Mucosa of gallbladder (tissue), 1 donor: ENCODE results near the gene KLHL12. TPM values are rescaled to one million over a fixed set of nuclear protein-coding genes. Genes with fewer than 3 reads are reported as not detected.

Source experiments
- DNase-seq: peaks from one replicate; pipeline ENCODE4 v3.0.0-alpha.2; 2020; ENCODE audit warnings: low spot score
- total RNA-seq: library from RNA; stranded (reverse); gene quantifications from one replicate; pipeline ENCODE4 v1.2.1, GENCODE V29; 2021
- donor health status: DM: no; HTN: no; CAD: no.

Gene KLHL12
- total RNA-seq: 26.8 TPM

DNA sequence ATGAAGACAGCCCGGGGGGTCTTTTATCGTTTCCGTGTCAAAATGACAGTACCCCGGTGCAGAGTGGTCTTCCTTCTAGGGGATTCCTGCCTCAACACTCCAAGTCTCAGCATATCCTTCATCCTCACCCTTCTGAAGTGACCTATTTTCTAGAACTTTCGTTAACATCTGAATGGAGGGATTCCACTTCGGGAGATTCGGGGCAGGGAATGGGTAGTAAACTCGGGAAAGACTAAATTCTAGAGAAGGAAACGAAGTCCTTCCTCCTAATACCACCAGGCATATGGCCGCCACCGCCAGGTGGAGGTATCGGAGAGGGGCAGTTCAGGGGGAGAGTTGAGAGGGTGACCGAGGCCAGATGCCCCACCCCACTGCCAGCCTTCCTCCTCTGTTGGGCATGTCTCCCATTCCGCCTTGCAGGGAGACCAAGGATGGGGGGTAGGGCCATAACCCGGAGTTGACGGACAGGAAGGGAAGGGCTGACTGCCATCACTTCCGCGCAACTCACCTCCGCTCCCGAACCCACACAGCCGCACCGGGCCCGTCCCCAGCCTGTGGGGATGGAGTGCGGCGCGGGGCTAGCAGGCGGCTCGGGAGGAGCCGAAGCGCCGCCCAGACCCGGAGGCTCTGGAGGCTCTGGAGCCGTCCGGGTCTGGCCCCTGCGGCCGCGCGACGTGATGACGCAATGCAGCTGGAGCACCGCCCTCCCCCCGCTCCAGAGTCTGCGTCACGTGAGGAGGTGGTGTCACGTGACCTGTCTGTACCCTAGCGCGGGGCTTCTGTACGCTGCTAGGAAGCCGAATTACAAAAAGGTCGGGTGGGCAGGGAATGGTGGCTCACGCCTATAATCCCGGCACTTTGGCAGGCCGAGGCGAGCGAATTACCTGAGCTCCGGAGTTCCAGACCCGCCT lies at the start of gene KLHL12:
KLHL12 (minus strand) TSS at position 654 of the 911 bp plus-strand sequence. CDS start 2,072 bp downstream, outside the sequence.
- peak; percentile 97 for DNase-seq

DNA sequence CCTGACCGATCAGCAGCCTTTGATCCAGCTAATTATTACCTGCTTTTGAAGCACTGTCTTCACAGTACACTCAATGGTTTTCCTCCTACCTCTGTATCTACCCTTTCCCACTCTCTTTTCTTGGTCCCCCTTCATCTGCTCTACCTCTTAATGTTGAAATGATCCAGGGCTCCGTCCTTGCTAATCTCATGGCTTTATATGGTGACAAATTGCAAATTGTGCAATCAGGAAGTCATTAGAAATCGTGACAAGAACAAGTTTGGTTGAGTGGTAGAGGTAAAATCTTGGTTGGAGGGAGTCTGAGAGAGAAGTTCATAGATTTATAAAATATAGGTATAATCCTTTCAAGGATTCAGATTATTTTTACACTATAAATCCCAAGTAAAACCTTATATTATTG lies 49.6 kb upstream of the KLHL12 start:
- DNase-seq: no peak

DNA sequence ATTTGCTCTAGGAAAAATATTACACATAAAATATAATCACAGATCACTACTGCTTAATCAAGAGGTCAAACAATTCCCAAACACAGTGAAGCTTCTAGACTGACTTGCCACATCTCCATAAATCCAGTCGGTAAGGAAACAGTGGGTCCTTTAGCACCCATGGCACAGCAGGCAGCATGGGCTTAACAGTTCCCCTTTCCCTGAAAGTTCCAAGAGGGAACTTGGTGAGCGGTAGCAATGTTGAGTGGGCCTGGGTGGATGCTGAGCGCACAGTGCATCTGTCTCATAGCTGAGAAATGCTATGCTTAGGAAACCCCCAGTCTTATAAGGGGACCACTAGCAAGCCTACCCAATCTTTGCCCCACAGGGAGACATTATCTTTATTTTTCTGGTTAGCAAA lies 47.8 kb upstream of the KLHL12 start:
- no peak for DNase-seq

DNA sequence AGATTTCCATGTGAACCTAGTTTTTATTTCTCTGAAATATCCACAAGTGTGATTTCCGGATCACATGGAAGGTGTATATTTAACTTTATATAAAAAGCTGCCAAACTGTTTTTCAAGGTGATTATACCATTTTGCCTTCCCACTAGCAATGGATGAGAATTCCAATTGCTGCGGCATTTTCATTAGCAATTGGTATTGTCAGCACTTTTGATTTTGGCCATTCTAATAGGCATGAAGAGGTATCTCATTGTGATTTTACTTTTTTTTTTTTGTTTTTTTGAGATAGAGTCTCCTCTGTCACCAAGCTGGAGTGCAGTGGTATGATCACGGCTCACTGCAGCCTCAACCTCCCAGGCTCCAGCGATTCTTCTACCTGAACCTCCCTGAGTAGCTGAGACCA lies 45.0 kb upstream of the KLHL12 start:
- no peak for DNase-seq

DNA sequence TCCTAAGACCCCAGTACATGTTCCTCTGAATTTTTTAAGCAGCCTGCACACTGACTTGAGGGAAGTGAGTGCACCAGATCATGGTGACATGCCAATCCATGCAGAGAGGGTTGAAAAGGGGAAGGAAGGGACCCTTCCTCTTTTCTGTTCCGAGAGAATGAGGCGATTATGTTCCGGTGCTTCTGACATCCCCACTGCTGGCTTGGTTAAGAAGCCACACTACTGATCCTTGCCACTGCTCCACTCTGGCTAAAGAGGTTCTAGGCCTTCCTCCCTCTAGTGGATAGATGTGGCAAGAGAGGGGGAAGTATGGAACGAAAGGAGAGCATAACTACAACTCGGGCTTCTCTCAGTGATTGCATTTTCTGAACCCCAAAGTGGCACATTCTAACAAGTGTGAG lies 41.9 kb upstream of the KLHL12 start:
- peak; percentile 66 for DNase-seq

DNA sequence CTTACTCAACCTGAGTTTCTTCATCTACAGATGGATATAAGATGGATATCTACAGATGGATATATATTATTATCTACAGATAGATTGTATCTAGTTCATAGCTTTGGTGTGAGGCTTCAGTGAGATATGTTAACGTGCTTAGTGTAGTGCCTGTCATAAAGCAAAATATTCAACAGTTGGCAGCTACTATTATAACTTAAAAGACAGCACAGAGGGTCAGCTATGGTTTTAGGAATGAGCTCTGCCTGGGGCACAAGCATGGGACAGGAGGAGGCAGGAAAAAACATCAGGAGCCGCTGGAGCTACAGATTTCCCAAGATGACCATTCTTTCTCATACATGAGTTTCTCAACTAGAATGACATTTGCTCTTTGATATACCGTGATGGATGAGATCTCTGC lies 41.3 kb upstream of the KLHL12 start:
- DNase-seq: no peak

DNA sequence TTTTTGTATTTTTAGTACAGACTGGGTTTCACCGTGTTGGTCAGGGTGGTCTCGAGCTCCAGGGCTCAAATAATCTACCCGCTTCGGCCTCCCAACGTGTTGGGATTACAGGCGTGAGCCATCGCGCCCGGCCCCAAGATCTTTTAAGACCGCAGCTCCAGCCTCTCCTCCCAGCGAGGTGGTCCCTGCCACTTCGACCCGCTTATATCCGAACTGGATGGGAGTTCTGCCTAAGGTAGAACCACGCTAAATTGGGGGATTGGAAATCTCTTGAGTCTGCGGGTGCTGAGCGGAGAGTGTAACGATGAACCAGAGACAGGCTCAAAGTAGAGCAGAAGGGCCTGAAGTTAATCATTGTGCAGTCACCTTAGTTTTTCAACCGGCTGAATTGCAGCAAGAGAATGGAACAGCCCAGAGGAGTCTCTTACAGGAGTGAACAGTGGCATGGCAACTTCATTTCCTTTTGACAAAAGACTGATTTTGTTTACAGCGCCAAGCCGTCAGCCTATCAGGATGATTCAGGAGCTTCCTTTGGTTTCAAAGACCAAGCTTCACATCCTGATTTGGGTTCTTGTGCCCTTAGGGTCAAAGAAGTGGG lies 40.7 kb upstream of the KLHL12 start:
- no peak for DNase-seq

DNA sequence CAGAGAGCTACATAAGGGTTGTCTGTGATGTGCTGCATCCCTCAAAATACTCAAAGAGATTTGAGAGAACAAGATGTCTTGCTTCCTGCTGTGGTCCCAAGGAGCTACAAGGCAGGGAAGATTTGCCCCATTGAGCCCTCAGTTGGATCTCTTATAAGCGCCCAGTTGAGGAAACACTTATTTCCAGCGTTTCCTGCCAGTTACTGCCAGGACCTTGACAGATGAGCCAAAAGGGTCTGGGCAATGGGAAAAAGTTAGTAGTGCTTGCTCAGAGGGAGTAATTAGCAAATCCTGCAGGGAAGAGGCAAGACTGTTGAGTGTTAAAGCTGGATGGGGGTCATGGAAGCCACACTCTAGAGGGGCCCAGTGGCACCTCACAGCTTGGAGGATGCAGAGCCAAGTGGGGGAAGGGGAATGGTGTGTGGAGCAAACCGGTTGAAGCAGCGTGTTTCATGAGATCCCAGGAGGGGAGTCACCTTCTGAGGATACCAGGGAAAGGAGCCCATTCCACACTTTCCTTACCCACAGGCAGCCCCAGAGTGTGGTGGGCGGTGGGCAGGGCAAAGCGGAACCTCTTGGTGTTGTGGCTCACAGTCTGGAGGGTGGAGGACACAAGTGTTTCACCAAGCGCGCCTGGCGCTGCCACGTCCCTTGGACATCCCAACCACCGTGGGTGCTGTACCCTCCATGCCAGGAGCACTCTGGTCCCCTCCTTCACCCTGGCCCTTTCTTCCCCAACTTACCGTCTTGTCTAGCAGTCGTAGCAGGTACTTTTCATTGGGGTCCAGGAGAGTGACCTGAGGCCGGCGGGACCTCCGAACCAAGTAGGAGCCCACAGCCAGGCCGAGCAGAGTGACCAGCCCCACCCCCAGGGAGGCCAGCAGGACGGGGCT lies 39.2 kb upstream of the KLHL12 start:
- no peak for DNase-seq

DNA sequence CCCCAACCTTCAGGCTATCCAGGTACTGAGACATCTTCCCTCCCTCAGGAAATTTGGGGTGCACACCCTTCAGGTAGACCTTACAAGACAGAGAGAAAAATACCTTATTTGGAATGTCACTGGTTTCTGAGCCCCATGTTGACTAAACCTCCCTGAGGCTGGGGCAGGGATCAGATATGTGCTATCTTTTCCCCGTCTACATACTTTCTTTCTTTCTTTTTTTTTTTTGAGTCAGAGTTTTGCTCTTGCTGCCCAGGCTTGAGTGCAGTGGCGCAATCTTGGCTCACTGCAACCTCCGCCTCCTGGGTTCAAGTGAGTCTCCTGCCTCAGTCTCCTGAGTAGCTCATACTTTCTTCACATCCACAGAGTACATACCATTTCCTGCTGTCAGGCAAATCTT lies 38.4 kb upstream of the KLHL12 start:
- no peak for DNase-seq

DNA sequence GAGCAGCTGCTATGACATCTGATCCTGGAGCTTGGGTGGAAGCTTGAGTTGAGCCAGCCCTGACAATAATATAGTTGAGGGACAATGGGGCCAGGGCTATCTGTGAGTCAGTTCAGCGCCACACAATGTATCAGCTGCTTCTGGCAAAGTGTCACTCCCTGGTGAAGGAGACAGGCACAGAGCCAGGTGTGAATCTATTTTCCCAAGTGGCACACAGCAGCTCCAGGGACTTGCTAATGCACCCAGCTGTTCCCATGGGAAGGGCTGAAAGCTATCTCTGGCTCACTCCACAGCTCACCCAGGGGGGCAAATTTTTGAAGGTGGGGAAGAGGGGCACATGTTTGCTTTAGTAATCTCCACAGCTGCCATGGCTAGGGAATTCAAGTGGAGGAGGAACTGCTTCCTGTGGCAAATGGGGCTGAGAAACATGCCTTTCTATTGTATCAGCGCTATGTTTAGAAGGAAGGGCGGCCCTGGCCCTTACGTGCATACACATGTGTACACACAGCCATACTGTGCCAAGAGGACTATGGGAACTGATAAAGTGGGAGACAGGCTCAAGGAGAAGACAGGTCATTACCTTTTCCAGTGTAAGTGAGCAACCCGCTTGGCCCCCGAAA lies 37.9 kb upstream of the KLHL12 start:
- peak; percentile 79 for DNase-seq

DNA sequence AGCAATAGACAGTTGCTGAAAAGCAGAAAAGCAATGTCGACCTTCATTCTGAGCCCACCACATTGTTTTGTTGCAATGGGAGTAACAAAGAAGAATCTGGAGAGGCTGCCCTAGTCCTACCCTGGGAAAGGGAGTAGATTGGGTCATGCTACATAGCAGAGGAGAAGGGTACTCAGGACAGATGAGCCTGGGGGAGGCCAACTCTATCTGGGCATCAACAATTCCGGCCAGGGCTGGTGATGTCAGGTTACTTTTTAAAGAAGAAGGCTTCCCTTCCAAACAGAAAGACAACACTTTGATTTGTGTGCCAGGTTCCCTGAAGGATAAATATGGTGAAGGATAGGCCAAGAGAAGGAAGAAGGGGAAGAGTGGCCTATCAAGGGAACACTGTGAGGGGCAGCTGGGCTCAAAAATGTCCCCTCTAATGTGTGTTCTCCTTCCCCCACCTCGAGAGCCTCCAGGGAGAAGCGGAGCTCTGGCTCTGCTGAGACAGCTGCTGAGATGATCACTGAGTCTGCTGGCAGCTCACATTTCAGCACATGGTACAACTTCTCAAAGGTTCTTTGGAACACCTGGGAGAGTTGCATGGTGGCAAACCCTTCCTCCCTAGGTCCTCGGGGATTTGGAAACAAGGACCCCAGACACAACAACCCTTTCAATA lies 34.3 kb upstream of the KLHL12 start:
- no peak for DNase-seq

DNA sequence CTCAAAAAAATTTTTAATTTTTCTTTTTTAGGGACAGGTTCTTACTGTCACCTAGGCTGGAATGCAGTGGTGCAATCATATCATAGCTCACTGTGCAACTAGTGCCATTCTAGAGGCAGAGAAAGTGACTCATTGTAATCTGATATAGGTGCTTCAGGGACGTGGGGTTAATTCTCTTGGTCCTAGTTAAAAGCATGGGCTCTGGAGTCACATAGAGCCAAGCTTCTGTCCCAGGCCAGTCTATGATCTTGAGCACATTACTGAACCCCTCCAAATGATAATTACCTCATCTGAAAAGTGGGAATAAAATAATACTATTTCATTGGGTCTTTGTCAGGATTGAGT lies 32.2 kb upstream of the KLHL12 start:
- no peak for DNase-seq

DNA sequence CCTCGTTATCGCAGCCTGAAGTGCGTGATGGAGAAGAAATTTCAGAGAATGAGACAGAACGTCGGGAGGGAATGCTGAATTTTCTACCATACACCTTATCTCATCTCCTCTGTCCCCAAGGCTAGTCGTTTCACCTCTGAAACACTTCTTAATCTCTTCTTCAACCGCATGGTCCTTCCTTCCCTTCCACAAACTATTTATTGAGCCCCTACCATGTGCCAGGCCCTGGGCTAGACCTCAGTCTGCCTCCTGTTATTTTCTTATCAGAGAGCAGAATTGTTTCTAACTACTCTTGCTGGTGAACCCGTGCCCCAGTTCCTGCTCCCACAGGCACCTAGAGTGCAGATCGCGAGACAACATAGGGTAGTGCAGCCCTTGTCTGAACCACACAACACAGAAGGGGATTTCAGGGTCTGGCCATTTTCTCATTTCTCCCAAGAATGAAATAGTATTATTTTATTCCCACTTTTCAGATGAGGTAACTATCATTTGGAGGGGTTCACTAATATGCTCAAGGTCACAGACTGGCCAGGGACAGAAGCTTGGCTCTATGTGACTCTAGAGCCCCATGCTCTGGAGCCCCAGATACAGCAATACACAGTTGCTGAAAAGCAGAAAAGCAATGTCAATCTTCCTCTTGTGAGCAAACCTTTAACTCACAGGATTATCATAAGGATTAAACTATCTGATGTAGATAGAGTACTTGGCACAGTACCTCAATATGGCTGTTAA lies 31.7 kb upstream of the KLHL12 start:
- DNase-seq: no peak

DNA sequence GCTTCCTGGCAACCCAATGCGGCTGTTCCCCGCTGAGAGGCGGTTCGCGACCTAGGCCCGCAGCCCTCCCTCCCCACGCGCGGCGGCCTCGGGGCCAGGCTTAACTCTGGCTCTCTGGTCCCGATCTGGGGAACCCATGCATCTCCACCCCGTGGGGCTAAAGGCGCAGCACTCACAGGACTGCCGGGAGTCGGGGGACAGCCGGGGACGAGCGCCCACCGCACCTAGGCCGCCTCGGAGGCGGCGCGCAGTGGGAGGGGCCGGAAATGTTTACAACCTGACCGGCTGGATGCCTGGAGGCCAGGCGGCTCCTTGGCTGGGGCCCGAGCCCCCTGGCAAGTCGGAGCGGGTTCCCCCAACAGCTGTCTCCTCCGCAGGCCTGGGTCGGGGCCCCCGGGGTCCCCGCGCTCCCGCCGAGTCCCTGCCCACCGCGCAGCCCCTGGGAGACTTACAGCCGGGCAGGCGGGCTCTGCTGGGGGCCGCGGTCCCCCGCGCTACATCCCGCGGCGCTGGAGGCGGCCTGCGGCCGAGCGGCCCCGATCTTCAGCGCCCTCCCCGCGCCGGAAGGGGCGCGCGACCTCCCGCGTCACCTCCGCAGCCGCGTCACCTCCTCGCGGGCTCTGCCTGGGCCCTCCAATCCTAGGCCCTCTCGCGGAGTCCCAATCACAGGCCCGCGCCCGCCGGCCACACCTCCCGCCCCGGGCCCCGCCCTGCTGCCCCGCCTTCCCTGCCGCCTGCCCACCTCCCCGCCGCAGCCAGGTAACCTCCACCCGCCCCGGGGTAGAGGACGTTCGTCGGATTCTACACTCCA lies 30.9 kb upstream of the KLHL12 start, which contains the start of gene ADIPOR1:
ADIPOR1 (minus strand) TSS at position 580 of the 811 bp plus-strand sequence. CDS start 7,242 bp downstream, outside the sequence.
- DNase-seq: peak; percentile 92

DNA sequence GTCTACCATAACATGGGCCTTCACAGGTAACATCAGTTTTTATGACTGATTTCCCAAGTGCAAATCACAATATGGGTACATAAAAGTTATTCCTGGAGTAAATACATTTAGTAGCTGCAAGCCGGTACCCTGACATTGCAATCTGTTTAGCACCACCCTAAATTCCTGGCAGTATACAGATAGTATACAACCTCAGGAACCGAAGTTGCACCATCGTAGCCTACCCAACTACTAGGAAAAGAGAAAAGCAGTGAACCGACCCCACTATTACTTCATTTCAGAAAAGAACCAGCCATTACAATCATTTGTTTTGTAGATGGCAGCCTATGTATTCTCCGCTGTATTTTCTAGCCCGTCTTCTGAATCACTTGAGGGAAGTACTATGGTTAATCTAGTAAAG lies 29.9 kb upstream of the KLHL12 start:
- DNase-seq: no peak

DNA sequence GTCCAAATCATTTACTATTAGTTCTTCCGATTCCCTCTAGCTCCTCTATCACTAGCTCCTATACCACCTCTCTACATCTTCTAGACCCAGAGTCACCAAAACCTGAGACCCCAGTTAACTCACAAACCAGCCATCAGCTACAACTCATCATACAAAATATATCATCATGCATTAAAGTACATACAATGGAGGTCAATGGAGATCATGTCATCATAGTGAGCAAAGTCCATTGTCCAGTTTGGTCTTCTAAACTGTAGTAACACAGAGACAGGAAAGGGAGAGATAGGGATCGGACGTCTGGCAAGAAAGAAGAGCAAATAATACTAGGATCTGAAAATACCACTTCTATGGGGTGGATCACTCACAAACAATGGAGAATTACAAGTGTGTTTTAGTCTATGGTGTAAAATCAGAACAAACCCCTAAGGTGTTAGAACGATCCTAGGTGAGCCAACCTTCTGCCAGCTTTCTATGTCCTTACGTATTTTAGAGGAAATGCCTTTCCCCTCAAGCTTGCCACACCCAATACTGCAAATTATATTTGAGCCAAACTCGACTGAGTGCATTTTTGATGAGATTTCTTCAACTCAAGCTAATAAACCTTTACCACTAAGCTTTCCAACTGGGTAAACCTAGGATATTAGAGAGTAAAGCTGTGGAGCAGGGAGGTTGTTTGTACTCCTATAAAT lies 27.2 kb upstream of the KLHL12 start:
- DNase-seq: no peak

DNA sequence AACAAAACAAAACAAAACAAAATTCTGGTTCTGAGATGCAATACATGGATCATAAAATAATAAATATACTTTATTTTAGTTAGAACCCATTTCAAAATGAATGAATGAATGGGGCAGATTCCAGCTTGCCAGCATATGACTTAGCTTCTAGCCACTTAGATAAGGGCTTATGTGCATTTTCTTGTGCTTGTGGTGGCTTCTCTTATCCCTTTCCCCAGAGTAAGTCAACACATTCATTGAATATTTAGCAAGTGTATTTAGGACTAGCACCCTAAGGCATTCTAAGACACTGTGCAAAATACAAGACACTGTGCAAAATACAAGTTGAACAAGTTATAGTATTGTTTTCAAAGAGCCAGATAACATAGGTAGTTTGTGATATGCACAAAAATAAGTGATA lies 26.4 kb upstream of the KLHL12 start:
- DNase-seq: no peak

DNA sequence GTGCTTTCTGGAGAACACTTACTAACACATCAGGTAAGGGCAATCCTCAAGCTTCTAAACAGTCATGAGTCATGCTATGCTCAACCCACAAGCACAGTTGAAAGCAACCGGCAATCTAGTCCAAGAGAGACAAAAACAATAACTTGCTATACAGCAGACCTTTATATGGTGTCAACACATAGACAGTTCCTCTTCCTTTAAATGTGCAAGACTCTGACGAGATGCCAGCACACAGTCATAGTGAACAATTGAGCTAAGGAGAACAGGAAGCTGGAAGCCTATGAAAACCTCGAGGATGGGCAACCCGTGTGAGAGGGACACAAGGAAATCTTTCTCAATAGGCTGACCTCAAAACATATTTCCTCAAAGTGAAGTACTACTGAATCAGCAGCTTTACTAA lies 25.8 kb upstream of the KLHL12 start:
- DNase-seq: peak; percentile 52

DNA sequence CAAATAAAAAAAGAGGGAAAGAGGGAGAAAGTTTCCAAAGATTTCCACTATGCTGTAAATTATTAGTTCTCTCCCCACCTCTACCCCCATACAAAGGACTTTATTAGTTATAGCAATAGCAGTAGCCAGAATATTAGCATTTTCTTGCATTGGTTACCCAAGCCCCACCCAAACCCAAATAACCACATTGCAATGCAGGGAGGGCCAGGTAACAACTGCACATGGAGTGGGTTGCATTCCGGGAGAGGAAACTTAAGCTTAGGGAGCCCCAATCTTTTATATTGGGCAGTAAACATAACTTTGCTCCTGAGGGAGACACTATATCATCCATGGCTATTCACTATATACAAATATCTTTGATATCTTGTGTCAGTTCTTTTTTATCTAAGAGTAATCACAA lies 25.1 kb upstream of the KLHL12 start:
- no peak for DNase-seq
